ENCODE results near the gene FMNL2.

The FMNL2 gene

DNA sequence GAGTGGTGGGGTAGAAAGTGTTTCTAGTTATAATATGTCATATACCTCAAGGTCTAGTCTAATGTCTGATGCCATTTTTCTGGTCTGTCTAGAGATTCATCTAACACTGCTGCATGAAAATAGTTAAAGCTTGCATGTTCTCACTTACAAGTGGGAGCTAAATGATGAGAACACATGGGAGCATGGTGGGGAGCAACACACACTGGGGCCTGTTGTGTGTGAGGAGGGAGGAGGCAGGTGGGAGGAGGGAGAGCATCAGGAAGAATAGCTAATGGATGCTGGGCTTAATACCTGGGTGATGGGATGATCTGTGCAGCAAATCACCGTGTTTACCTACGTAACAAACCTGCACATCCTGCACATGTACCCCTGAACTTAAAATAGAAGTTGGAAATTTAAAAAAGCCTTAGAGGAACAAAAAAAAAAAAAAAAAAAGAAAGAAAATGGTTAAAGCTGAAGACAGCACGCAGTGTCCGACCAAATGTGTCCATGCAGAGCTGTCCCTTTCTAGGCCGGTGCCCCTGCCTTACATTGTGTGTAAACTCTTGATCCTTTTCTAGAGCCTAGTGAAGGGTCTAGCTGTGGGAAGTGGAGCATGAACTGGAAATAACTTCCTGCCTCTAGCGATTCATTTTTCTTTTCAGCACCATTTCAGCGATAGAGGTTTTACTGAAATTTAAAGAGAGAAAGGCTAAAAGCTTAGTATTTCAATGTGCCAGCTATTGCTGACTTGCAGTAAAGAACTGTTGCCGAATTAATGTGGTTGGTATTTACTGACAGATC, 94.0 kb downstream of the FMNL2 start:
- no peaks in the 10 kb centered on the region for H3K27me3 ChIP-seq
- H3K9me3 ChIP-seq, result no peaks in the 10 kb centered on the region
- peaks cover 8 to 10% of the 10 kb centered on the region in 2 experiments for H3K4me1 ChIP-seq (ENCODE audit: control insufficient read depth in 1 of 2, insufficient read depth in 1 of 2, low read depth in 1 of 2, low read length in 1 of 2)
- TF ChIP-seq, protein P1, sequence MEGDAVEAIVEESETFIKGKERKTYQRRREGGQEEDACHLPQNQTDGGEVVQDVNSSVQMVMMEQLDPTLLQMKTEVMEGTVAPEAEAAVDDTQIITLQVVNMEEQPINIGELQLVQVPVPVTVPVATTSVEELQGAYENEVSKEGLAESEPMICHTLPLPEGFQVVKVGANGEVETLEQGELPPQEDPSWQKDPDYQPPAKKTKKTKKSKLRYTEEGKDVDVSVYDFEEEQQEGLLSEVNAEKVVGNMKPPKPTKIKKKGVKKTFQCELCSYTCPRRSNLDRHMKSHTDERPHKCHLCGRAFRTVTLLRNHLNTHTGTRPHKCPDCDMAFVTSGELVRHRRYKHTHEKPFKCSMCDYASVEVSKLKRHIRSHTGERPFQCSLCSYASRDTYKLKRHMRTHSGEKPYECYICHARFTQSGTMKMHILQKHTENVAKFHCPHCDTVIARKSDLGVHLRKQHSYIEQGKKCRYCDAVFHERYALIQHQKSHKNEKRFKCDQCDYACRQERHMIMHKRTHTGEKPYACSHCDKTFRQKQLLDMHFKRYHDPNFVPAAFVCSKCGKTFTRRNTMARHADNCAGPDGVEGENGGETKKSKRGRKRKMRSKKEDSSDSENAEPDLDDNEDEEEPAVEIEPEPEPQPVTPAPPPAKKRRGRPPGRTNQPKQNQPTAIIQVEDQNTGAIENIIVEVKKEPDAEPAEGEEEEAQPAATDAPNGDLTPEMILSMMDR (IDR thresholded peaks at IDR 0.05), result no peak
- H3K4me3 ChIP-seq (ENCODE audit: low read depth in 1 of 2, low read length in 1 of 2), result no peak overlapping the region
- no peaks in the 10 kb centered on the region for H3K36me3 ChIP-seq
- H3K27ac ChIP-seq, result no peak overlapping the region

DNA sequence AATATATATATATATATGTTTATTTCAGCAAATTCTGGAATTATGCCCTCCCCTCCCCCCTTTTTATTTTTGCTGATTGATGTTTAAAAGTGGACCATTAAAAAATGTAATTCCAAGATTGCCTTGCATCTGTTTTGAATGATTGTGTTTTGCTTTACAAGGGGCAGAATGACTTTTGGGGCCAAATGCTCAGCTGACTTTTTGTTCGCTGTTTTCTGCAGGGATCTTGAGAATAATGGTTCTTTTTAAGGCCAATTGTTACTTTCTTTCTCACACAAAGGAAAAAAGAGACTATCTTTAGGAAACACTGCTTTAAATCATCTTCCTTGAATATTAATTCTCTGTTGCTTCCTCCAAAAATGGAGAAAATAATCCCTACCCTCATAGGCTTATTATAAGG, 95.9 kb downstream of the FMNL2 start:
- Histone ChIP-seq H3K36me3 (no peaks in the 10 kb centered on the region), H3K4me1 (ENCODE audit: control insufficient read depth in 1 of 2, insufficient read depth in 1 of 2, low read depth in 1 of 2, low read length in 1 of 2) (peaks cover 8 to 9% of the 10 kb centered on the region in 2 experiments), H3K4me3 (ENCODE audit: low read depth in 1 of 2, low read length in 1 of 2) (no peak overlapping the region), H3K9me3 (no peaks in the 10 kb centered on the region), H3K27me3 (no peaks in the 10 kb centered on the region), H3K27ac (no peak overlapping the region)
- TF ChIP-seq, protein P1 (IDR thresholded peaks at IDR 0.05), result no peak

DNA sequence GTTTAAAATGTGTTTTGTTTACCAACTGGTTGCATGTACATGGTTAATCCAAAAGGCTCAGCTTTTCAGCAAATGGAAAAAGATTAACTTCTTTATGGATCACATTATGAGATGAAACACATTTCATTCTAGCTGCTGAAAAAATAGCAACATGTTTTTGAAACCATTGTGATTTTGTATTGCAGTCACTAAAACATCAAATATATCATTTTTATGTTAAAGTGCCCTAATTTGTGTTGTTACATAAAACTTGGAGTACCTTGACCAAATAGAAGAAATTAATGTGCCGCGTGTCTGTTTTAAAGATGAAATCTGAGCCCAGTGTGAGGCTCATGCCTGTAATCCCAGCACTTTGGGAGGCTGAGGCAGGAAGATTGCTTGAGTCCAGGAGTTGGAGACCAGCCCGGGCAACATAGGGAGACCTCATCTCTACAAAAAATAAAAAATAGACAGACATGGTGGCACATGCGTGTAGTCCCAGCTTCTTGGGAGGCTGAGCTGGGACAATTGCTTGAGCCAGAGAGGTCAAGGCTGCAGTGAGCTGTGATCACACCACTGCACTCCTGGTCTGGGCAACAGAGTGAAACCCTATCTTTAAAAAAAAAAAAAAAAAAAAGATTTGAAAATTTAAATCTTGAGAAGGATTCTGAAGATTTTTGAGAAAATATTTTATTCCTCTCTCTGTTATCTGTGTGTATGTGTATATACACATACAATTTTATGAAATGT, 96.6 kb downstream of the FMNL2 start:
- no peaks in the 10 kb centered on the region for H3K27me3 ChIP-seq
- TF ChIP-seq, protein P1 (IDR thresholded peaks at IDR 0.05), result no peak
- H3K27ac ChIP-seq, result no peak overlapping the region
- H3K4me1 ChIP-seq (ENCODE audit: control insufficient read depth in 1 of 2, insufficient read depth in 1 of 2, low read depth in 1 of 2, low read length in 1 of 2), result peaks cover 8 to 9% of the 10 kb centered on the region in 2 experiments
- H3K36me3 ChIP-seq, result no peaks in the 10 kb centered on the region
- H3K4me3 ChIP-seq (ENCODE audit: low read depth in 1 of 2, low read length in 1 of 2), result no peak overlapping the region
- H3K9me3 ChIP-seq, result no peaks in the 10 kb centered on the region

DNA sequence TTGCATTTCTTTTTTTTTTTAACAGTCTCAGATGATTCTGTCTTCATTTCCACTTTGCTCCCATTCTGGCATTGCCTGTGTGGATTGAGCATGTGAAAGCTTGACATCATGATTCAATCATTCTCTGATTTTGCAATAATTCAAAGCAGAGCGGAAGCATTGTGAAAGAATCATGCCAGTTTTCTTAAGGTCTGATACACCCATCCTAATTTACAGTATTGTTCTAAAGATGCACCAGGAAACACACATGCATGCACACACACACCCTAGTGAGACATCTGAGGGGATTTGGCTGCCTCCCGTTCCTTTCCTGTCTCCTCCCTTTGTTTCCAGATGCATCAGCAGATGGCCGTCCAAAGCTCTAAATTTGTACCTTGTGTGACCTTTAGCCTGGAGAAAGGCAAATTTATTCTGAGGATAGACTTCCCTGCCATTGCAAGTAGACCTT, 97.3 kb downstream of the FMNL2 start:
- TF ChIP-seq, protein P1 (IDR thresholded peaks at IDR 0.05), result no peak
- Histone ChIP-seq H3K27me3 (no peaks in the 10 kb centered on the region), H3K4me1 (ENCODE audit: control insufficient read depth in 1 of 2, insufficient read depth in 1 of 2, low read depth in 1 of 2, low read length in 1 of 2) (peaks cover 8 to 9% of the 10 kb centered on the region in 2 experiments), H3K27ac (no peak overlapping the region), H3K9me3 (no peaks in the 10 kb centered on the region), H3K4me3 (ENCODE audit: low read depth in 1 of 2, low read length in 1 of 2) (no peak overlapping the region), H3K36me3 (no peaks in the 10 kb centered on the region)

DNA sequence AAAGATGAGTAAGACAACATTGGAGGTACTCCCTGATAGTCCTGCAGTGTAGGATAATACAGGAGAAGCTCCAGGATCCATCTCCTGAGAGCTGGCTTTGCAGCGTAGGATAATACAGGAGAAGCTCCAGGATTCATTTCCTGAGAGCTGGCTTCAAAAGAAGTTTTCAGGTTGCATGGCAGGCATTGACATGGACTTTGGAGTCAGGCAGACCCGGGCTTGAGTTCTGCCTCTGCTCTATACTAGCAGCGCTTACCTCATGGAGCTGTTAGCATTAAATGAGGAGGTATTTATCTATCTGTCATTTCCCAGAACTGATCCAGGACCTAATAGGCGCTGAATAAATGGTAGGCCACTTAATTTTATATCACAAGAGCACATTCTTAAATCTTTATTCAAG, 97.8 kb downstream of the FMNL2 start:
- H3K27ac ChIP-seq, result no peak overlapping the region
- TF ChIP-seq, protein P1 (IDR thresholded peaks at IDR 0.05), result no peak
- H3K4me3 ChIP-seq (ENCODE audit: low read depth in 1 of 2, low read length in 1 of 2), result no peak overlapping the region

More for the DNA sequence above, 97.8 kb downstream of the FMNL2 start:
- no peaks in the 10 kb centered on the region for H3K27me3 ChIP-seq
- H3K36me3 ChIP-seq, result no peaks in the 10 kb centered on the region
- no peaks in the 10 kb centered on the region for H3K9me3 ChIP-seq
- peaks cover 8 to 9% of the 10 kb centered on the region in 2 experiments for H3K4me1 ChIP-seq (ENCODE audit: control insufficient read depth in 1 of 2, insufficient read depth in 1 of 2, low read depth in 1 of 2, low read length in 1 of 2)

All from neutrophil (primary cell).